Fibroblast of lung (primary cell): ENCODE measurements around the gene ALDH3B2. TPM values are rescaled to one million over a fixed set of nuclear protein-coding genes. Genes with fewer than 3 reads are reported as not detected.
"Not testable (repeated sequence)": the region's sequence is repeated elsewhere in the genome, so short reads cannot be mapped to it uniquely, and the experiment has no call there.

Experiments
- DNase-seq, 2 donors: peaks; one replicate each; pipeline versions ENCODE4 v3.0.0 to v3.0.0-alpha.2; 2010; ENCODE audit warnings: low read depth in 2 of 2
- H2AFZ ChIP-seq: 2 replicates; pipeline ENCODE4 v1.5.1; 2012; ENCODE audit warnings: low read length, control low read depth, inconsistent platforms
- H3K27ac ChIP-seq: 2 replicates; pipeline ENCODE4 v1.5.1; 2011; ENCODE audit warnings: low read length, control low read depth; ENCODE audit not compliant: insufficient read depth
- H3K27me3 ChIP-seq: 2 replicates; pipeline ENCODE4 v1.5.1; 2011; ENCODE audit warnings: mild to moderate bottlenecking, low read length; ENCODE audit not compliant: control insufficient read depth, insufficient read depth
- H3K36me3 ChIP-seq: 2 replicates; pipeline ENCODE4 v1.5.1; 2011; ENCODE audit warnings: low read length; ENCODE audit not compliant: control insufficient read depth, insufficient read depth
- H3K4me1 ChIP-seq: 2 replicates; pipeline ENCODE4 v1.5.1; 2011; ENCODE audit warnings: low read length; ENCODE audit not compliant: control insufficient read depth, insufficient read depth; ENCODE audit errors: extremely low read depth
- H3K4me2 ChIP-seq: 2 replicates; pipeline ENCODE4 v1.5.1; 2011; ENCODE audit warnings: low read length, control low read depth; ENCODE audit not compliant: insufficient read depth; ENCODE audit errors: extremely low read depth
- H3K4me3 ChIP-seq, 4 experiments: fragments of 200-600 bp in 1 of 4; sonication (generic) in 1 of 4; replicated peaks in 1 of 4; 2 replicates each; pipeline ENCODE4 v1.5.1; 2011 to 2016; ENCODE audit warnings: low read length in 4 of 4, low read depth in 3 of 4, mild to moderate bottlenecking in 3 of 4, control low read depth in 2 of 4, inconsistent platforms in 1 of 4, mixed read lengths in 1 of 4; ENCODE audit not compliant: insufficient read depth in 1 of 4; ENCODE audit errors: control extremely low read depth in 1 of 4
- H3K79me2 ChIP-seq: 2 replicates; pipeline ENCODE4 v1.5.1; 2012; ENCODE audit warnings: mild to moderate bottlenecking, low read length, inconsistent platforms; ENCODE audit not compliant: control insufficient read depth, insufficient read depth
- H3K9ac ChIP-seq: 2 replicates; pipeline ENCODE4 v1.5.1; 2011; ENCODE audit warnings: mild to moderate bottlenecking, low read length, control low read depth; ENCODE audit not compliant: insufficient read depth
- H3K9me3 ChIP-seq: 2 replicates; pipeline ENCODE4 v1.5.1; 2012; ENCODE audit warnings: low read depth, low read length; ENCODE audit not compliant: control insufficient read depth, insufficient read depth
- H4K20me1 ChIP-seq: 2 replicates; pipeline ENCODE4 v1.5.1; 2011; ENCODE audit warnings: low read length; ENCODE audit not compliant: control insufficient read depth, insufficient read depth; ENCODE audit errors: extremely low read depth
- CTCF ChIP-seq, 2 donors: IDR thresholded peaks in 1 of 2; conservative IDR thresholded peaks in 1 of 2; 1 replicate in 1 of 2; 2 replicates in 1 of 2; pipeline ENCODE4 v1.5.1; 2011 to 2012; ENCODE audit warnings: low read length in 2 of 2, control low read depth in 1 of 2, inconsistent platforms in 1 of 2, low read depth in 1 of 2, mild to moderate bottlenecking in 1 of 2
- EZH2 ChIP-seq: IDR thresholded peaks from 2 replicates; pipeline ENCODE4 v1.5.1; 2012; ENCODE audit warnings: low read length, control low read depth, mild to moderate bottlenecking; ENCODE audit errors: missing control alignments
- polyA plus RNA-seq, 2 donors: library from polyadenylated mRNA; depleted of rRNA in 1 of 2; stranded (reverse) in 1 of 2; unstranded in 1 of 2; fragments of >200 nt; gene quantifications; 2 replicates each; pipeline ENCODE4 v1.2.1, GENCODE V29; 2011 to 2012; ENCODE audit warnings: missing spikeins in 1 of 2
- total RNA-seq: library from RNA; depleted of rRNA; stranded (reverse); fragments of >200 nt; gene quantifications from 2 replicates; pipeline ENCODE4 v1.2.1, GENCODE V29; 2014

ALDH3B2 gene
- total and polyA plus RNA-seq, 2 donors (not counting 1 experiment from before 2014, with no cell fraction given) = not detected

GRCh38 chr11:67705264-67705663, 30.8 kb upstream of the ALDH3B2 start:
- DNase-seq = no peak
- Histone ChIP-seq H2AFZ (no peak overlapping the region), H3K9ac (no peak overlapping the region), H3K4me2 (no peak overlapping the region), H3K27ac (no peak overlapping the region), H4K20me1 (no peaks in the 10 kb centered on the region), H3K36me3 (no peaks in the 10 kb centered on the region), H3K27me3 (peaks cover 3% of the 10 kb centered on the region), H3K4me3 (no peak overlapping the region), H3K4me1 (no peaks in the 10 kb centered on the region), H3K9me3 (no peaks in the 10 kb centered on the region), H3K79me2 (no peaks in the 10 kb centered on the region)
- TF ChIP-seq CTCF (conservative IDR thresholded peaks at IDR 0.05 in 1 of 2, IDR thresholded peaks at IDR 0.05 in 1 of 2; ENCODE audit: low read depth in 1 of 2, low read length in 2 of 2) (no peak), EZH2 (no peak)

GRCh38 chr11:67704524-67704923, 30.1 kb upstream of the ALDH3B2 start:
- TF ChIP-seq CTCF (conservative IDR thresholded peaks at IDR 0.05 in 1 of 2, IDR thresholded peaks at IDR 0.05 in 1 of 2; ENCODE audit: low read depth in 1 of 2, low read length in 2 of 2) (no peak), EZH2 (no peak)
- Histone ChIP-seq H3K9me3 (no peaks in the 10 kb centered on the region), H3K27me3 (peaks cover 3% of the 10 kb centered on the region), H3K4me3 (no peak overlapping the region), H3K4me2 (no peak overlapping the region), H3K79me2 (no peaks in the 10 kb centered on the region), H3K27ac (no peak overlapping the region), H3K4me1 (no peaks in the 10 kb centered on the region), H3K36me3 (no peaks in the 10 kb centered on the region), H4K20me1 (no peaks in the 10 kb centered on the region), H2AFZ (no peak overlapping the region), H3K9ac (no peak overlapping the region)
- DNase-seq = no peak

- not testable (repeated sequence) for H3K4me3 ChIP-seq, H3K4me2 ChIP-seq, H3K9ac ChIP-seq, H3K36me3 ChIP-seq, H2AFZ ChIP-seq, H3K79me2 ChIP-seq, H3K9me3 ChIP-seq, H3K4me1 ChIP-seq, H3K27ac ChIP-seq, H3K27me3 ChIP-seq, H4K20me1 ChIP-seq, DNase-seq
Observed at GRCh38 chr11:67703709-67704108, 29.3 kb upstream of the ALDH3B2 start.
